Activated naive CD8-positive, alpha-beta T cell treated with anti-CD3 and anti-CD28 coated beads, Interleukin-2, amount 50 U/mL, for 24 hours (primary cell): Measurements from ENCODE around the gene MALRD1.

Source experiments
- ATAC-seq: fragments of 150-1000 bp; cut with Tn5 transposase; one replicate; pipeline ENCODE4 v1.10.0; 2021
- DNase-seq: peaks from one replicate; pipeline ENCODE4 v3.0.0; 2021
- H3K27ac Mint-ChIP-seq: one replicate; pipeline ENCODE4 v1.8.0; 2021; ENCODE audit warnings: mild to moderate bottlenecking, mixed read lengths
- H3K27me3 Mint-ChIP-seq: one replicate; pipeline ENCODE4 v1.8.0; 2021; ENCODE audit warnings: mixed read lengths
- H3K36me3 Mint-ChIP-seq: one replicate; pipeline ENCODE4 v1.8.0; 2021; ENCODE audit warnings: low read depth, mixed read lengths
- H3K4me1 Mint-ChIP-seq: one replicate; pipeline ENCODE4 v1.8.0; 2021; ENCODE audit warnings: mixed read lengths
- H3K4me3 Mint-ChIP-seq: one replicate; pipeline ENCODE4 v1.8.0; 2021; ENCODE audit warnings: mild to moderate bottlenecking, moderate library complexity, mixed read lengths
- H3K9me3 Mint-ChIP-seq: one replicate; pipeline ENCODE4 v1.8.0; 2021; ENCODE audit warnings: mixed read lengths

Gene MALRD1

GRCh38 chr10:19588608-19589007, 540.0 kb downstream of the MALRD1 start:
- DNase-seq (no peak), ATAC-seq (no peak)
- Mint-ChIP-seq H3K36me3 (no peaks in the 10 kb centered on the region), H3K9me3 (peaks cover 4% of the 10 kb centered on the region), H3K4me1 (no peaks in the 10 kb centered on the region), H3K27me3 (no peaks in the 10 kb centered on the region), H3K4me3 (no peak overlapping the region), H3K27ac (no peak overlapping the region)

- H3K4me1 Mint-ChIP-seq, result no peaks in the 10 kb centered on the region
- no peaks in the 10 kb centered on the region for H3K36me3 Mint-ChIP-seq
- DNase-seq, result no peak
- ATAC-seq, result no peak
- H3K4me3 Mint-ChIP-seq, result no peak overlapping the region
- no peak overlapping the region for H3K27ac Mint-ChIP-seq
- H3K9me3 Mint-ChIP-seq, result peaks cover under 1% of the 10 kb centered on the region
- no peaks in the 10 kb centered on the region for H3K27me3 Mint-ChIP-seq
Observed at GRCh38 chr10:19592276-19592675, 543.7 kb downstream of the MALRD1 start.

- no peaks in the 10 kb centered on the region for H3K4me1 Mint-ChIP-seq
- no peak overlapping the region for H3K4me3 Mint-ChIP-seq
- no peak overlapping the region for H3K27ac Mint-ChIP-seq
- DNase-seq (no peak), ATAC-seq (no peak)
- no peaks in the 10 kb centered on the region for H3K36me3 Mint-ChIP-seq
- no peaks in the 10 kb centered on the region for H3K27me3 Mint-ChIP-seq
- no peaks in the 10 kb centered on the region for H3K9me3 Mint-ChIP-seq
Observed at GRCh38 chr10:19595212-19595845, 546.7 kb downstream of the MALRD1 start.

- ATAC-seq (no peak), DNase-seq (no peak)
- Mint-ChIP-seq H3K36me3 (no peaks in the 10 kb centered on the region), H3K9me3 (peaks cover 4% of the 10 kb centered on the region), H3K27me3 (no peaks in the 10 kb centered on the region), H3K4me1 (no peaks in the 10 kb centered on the region), H3K4me3 (no peak overlapping the region), H3K27ac (no peak overlapping the region)
Observed at GRCh38 chr10:19605806-19606205, 557.2 kb downstream of the MALRD1 start.

GRCh38 chr10:19606968-19607367, 558.4 kb downstream of the MALRD1 start:
- Mint-ChIP-seq H3K9me3 (peaks cover 4% of the 10 kb centered on the region), H3K4me1 (no peaks in the 10 kb centered on the region), H3K27me3 (no peaks in the 10 kb centered on the region), H3K36me3 (no peaks in the 10 kb centered on the region), H3K4me3 (no peak overlapping the region), H3K27ac (no peak overlapping the region)
- no peak for ATAC-seq
- DNase-seq, result no peak

- H3K27me3 Mint-ChIP-seq, result no peaks in the 10 kb centered on the region
- ATAC-seq (no peak), DNase-seq (no peak)
- no peak overlapping the region for H3K4me3 Mint-ChIP-seq
- no peaks in the 10 kb centered on the region for H3K4me1 Mint-ChIP-seq
- H3K36me3 Mint-ChIP-seq, result no peaks in the 10 kb centered on the region
- no peaks in the 10 kb centered on the region for H3K9me3 Mint-ChIP-seq
- no peak overlapping the region for H3K27ac Mint-ChIP-seq
Observed at GRCh38 chr10:19611775-19612174, 563.2 kb downstream of the MALRD1 start.

GRCh38 chr10:19616966-19617365, 568.4 kb downstream of the MALRD1 start:
- Mint-ChIP-seq H3K4me3 (no peak overlapping the region), H3K36me3 (no peaks in the 10 kb centered on the region), H3K27ac (no peak overlapping the region), H3K27me3 (no peaks in the 10 kb centered on the region), H3K4me1 (no peaks in the 10 kb centered on the region), H3K9me3 (peaks cover 4% of the 10 kb centered on the region)
- ATAC-seq, result no peak
- DNase-seq, result no peak

- Mint-ChIP-seq H3K9me3 (peaks cover 4% of the 10 kb centered on the region), H3K27ac (no peak overlapping the region), H3K27me3 (no peaks in the 10 kb centered on the region), H3K4me1 (no peaks in the 10 kb centered on the region), H3K4me3 (no peak overlapping the region), H3K36me3 (no peaks in the 10 kb centered on the region)
- ATAC-seq (no peak), DNase-seq (no peak)
Observed at GRCh38 chr10:19620811-19621210, 572.2 kb downstream of the MALRD1 start.

- Mint-ChIP-seq H3K36me3 (no peaks in the 10 kb centered on the region), H3K4me1 (no peaks in the 10 kb centered on the region), H3K9me3 (peaks cover 4% of the 10 kb centered on the region), H3K27me3 (no peaks in the 10 kb centered on the region), H3K27ac (no peak overlapping the region), H3K4me3 (no peak overlapping the region)
- no peak for DNase-seq
- no peak for ATAC-seq
Observed at GRCh38 chr10:19623321-19623720, 574.7 kb downstream of the MALRD1 start.

- no peaks in the 10 kb centered on the region for H3K4me1 Mint-ChIP-seq
- H3K9me3 Mint-ChIP-seq, result no peaks in the 10 kb centered on the region
- ATAC-seq, result no peak
- no peaks in the 10 kb centered on the region for H3K36me3 Mint-ChIP-seq
- H3K27me3 Mint-ChIP-seq, result no peaks in the 10 kb centered on the region
- no peak overlapping the region for H3K4me3 Mint-ChIP-seq
- no peak overlapping the region for H3K27ac Mint-ChIP-seq
- no peak for DNase-seq
Observed at GRCh38 chr10:19626156-19626555, 577.6 kb downstream of the MALRD1 start.

GRCh38 chr10:19628767-19629560, 580.4 kb downstream of the MALRD1 start:
- no peak overlapping the region for H3K27ac Mint-ChIP-seq
- no peaks in the 10 kb centered on the region for H3K36me3 Mint-ChIP-seq
- H3K27me3 Mint-ChIP-seq, result no peaks in the 10 kb centered on the region
- no peak for DNase-seq
- H3K4me3 Mint-ChIP-seq, result no peak overlapping the region
- no peak for ATAC-seq
- no peaks in the 10 kb centered on the region for H3K9me3 Mint-ChIP-seq
- no peaks in the 10 kb centered on the region for H3K4me1 Mint-ChIP-seq

- Mint-ChIP-seq H3K27me3 (no peaks in the 10 kb centered on the region), H3K4me3 (no peak overlapping the region), H3K36me3 (no peaks in the 10 kb centered on the region), H3K27ac (no peak overlapping the region), H3K9me3 (peaks cover 5% of the 10 kb centered on the region), H3K4me1 (no peaks in the 10 kb centered on the region)
- no peak for DNase-seq
- no peak for ATAC-seq
Observed at GRCh38 chr10:19629567-19629966, 581.0 kb downstream of the MALRD1 start.

- peaks cover 9% of the 10 kb centered on the region for H3K9me3 Mint-ChIP-seq
- H3K36me3 Mint-ChIP-seq, result no peaks in the 10 kb centered on the region
- no peak overlapping the region for H3K27ac Mint-ChIP-seq
- H3K4me1 Mint-ChIP-seq, result peaks cover 7% of the 10 kb centered on the region
- ATAC-seq (no peak), DNase-seq (no peak)
- no peak overlapping the region for H3K4me3 Mint-ChIP-seq
- no peaks in the 10 kb centered on the region for H3K27me3 Mint-ChIP-seq
Observed at GRCh38 chr10:19634163-19634562, 585.6 kb downstream of the MALRD1 start.

- Mint-ChIP-seq H3K27me3 (no peaks in the 10 kb centered on the region), H3K36me3 (no peaks in the 10 kb centered on the region), H3K4me3 (peak overlapping the region; percentile 26), H3K4me1 (peaks cover 7% of the 10 kb centered on the region), H3K9me3 (peaks cover 14% of the 10 kb centered on the region), H3K27ac (no peak overlapping the region)
- DNase-seq, result no peak
- no peak for ATAC-seq
Observed at GRCh38 chr10:19638182-19638895, 589.7 kb downstream of the MALRD1 start.

GRCh38 chr10:19638896-19639233, 590.3 kb downstream of the MALRD1 start:
- Mint-ChIP-seq H3K9me3 (peaks cover 14% of the 10 kb centered on the region), H3K27ac (no peak overlapping the region), H3K4me3 (peak overlapping the region; percentile 26), H3K36me3 (no peaks in the 10 kb centered on the region), H3K4me1 (peaks cover 7% of the 10 kb centered on the region), H3K27me3 (no peaks in the 10 kb centered on the region)
- ATAC-seq, result no peak
- DNase-seq, result no peak
